HG02798 (cell line): ENCODE measurements around the gene NTPCR.
"Not testable (repeated sequence)": the region's sequence is repeated elsewhere in the genome, so short reads cannot be mapped to it uniquely, and the experiment has no call there.

Experiments used
- ATAC-seq: cut with Tn5 transposase; IDR thresholded peaks from one replicate; pipeline ENCODE4 v1.9.1; 2021; ENCODE audit warnings: mild to moderate bottlenecking; ENCODE audit not compliant: unreplicated experiment, poor library complexity

The NTPCR gene, protein sequence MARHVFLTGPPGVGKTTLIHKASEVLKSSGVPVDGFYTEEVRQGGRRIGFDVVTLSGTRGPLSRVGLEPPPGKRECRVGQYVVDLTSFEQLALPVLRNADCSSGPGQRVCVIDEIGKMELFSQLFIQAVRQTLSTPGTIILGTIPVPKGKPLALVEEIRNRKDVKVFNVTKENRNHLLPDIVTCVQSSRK

DNA sequence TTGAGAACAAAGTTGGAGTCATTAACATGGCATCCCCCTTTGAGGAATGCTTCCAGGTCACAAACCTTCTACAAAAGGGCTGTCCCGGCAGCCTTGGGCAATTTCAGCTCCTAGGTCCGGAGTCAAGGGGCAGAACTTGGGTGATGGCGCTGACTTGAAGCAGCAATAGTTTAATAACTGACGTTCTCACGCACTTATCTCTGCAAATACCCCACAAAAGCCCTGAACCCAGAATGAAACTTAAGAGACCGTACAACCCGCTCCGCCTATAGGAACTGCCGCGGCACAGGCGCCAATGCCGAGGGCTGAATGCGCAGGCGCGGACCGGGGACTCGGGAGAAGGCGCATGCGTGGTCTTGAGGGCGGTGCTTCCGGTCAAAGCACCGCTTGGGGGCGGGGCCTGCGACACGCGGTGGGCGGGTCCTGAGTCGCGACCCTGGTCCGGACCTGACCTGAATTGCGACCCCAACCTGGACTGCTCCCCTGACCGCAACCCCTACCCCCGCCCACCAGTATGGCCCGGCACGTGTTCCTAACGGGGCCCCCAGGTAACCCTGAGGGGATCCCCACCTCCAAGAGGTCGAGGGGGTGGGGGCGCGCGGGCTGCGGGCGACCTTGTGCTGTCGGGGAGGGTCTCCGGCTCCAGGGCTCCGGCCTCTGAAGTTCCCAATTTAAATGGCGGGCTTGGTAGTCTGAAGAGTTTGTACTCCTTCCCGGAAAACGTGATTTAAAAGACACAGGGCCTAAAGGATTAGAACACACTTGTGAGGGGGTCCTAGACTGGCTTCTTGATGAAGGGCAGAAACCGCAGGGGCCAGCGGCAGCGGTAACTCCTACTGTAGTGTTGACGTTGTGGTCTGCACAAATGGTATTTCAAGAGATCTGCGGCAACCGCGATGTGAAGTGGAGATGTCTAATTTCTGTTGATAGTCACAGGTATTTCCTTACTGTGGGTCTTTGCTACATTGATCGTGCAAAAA, at the start of gene NTPCR:
NTPCR (plus strand) TSS at position 415 of the 980 bp plus-strand sequence; CDS start at position 515, 100 bp downstream.
- ATAC-seq = peak; percentile 91

DNA sequence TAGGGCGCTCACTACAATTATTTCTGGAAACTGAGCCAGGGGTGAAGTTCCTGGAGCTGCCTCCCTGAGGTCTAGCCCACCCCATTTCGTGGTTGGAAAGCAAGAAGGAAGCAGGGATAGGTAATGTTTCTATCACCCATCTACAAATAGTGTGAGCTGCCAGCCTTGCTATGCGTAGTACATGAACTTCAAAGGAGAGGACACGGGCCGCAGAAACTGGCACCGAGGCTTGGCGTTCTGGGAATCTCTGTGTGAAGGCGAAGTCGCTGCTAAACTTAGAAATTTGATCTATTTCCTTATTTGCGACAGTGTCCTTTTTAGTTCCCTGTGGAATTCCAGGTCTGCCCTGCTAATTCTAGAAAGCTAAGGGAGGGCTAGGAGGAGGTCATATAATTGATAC, 49.6 kb upstream of the NTPCR start:
- no peak for ATAC-seq

DNA sequence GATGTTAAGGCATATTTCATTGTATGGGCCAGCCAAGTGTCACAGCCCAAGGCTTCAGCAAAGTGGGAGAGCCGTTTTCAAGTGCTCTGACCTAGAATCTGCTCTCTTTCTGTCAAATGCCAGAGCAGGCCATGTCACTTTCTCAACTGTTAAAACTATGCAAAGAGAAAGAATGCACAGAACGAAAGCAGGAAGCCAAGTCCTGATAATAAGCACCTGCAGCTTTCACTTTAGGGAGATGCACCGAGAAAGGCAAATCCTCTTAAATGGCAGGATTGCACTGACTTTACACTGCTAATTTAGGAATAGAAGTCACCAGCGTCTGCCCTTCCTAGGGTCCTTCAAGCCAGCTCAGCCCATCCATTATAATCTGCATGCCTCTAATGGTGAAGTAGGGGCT, 49.2 kb upstream of the NTPCR start:
- ATAC-seq = no peak

DNA sequence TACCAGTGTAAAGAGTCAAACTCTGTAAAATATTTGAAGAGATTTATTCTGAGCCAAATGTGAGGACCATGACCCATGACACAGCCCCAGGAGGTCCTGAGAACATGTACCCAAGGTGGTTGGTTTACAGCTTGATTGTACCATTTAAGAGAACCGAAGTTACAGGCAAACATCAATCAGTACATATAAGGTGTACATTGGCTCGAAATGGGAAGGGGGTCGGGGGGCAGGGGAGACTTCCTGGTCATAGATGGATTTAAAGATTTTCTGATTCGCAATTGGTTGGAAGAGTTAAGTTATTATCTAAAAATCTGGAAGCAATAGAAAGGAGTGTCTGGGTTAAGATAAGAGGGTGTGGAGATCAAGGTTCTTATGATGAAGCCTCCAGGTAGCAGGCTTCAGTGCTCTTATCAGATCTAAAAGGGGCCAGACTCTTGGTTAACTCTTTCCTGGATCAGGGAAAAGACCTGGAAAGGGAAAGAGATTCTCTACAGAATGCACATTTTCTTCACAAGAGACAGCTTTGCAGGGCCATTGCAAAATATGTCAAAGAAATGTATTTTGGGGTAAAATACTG, 47.5 kb upstream of the NTPCR start:
- no peak for ATAC-seq

DNA sequence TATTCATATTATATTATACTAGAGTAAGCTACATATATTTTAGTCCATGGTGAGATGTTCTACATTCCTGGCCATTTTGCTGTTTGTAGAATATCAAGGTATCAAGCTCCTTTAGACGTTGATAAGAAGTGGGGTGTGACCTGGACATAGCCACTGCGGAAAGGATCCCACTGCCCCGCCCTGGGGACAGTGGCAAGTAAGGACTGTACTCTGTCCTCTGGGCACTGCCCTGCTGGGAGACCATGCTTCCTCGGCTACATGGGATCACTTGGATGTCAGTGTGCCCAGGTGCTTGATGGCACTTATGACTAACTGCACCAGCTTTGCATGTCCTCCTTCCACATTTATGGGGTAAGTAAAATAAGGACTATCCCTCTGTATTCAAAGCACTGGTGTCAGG, 46.3 kb upstream of the NTPCR start:
- ATAC-seq = no peak

DNA sequence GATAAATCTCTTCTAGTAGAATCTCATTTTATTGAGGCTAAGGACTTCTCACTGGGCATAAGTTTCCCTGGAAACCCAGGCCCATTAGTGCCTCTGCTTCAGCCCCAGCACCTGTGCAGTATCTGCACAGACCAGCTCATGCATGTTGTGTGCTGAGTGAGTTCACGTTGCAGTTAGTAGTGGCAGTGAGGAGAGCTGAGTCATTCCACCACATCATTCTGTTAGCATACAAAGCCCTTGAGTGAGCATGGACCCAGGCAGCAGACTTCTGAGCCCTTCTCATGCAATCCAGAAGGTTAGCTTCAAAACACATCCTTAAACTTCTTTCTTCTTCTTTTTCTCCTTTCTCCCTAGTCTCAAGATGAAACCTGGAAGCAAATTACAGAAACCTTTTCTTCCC, 45.8 kb upstream of the NTPCR start:
- no peak for ATAC-seq

DNA sequence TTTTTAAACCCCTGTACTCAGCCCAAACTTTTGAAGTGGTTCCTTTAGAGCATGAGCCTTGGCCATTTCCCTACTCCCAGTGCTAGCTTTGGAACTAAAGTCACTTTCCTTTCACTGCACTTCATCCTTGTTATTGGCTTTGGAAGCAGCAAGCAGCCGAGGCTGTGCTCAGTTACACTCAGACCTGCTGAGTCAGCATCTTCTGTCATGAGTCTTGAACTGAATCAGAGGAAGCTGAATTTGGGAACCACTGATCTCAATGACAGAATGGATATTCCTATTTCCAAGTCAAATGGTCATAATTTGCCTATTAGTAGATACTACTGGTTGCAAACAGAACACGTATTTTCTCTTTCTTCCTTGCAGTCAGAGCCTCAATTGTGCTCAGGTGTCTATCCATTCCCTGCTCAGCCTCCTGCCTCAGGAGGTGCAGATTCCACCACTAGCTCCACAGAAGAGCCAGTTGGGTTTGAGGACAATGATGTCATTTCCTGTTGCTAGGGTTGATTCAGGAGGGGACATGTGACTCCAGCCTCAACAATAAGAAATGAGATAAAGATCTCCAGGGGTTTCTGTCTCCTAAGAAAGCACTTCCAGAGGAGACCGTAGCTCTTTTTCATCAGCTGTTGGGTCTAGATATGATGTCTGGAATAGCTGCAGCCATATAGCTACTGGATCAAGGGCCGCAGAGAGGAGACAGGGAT, 44.9 kb upstream of the NTPCR start:
- no peak for ATAC-seq

DNA sequence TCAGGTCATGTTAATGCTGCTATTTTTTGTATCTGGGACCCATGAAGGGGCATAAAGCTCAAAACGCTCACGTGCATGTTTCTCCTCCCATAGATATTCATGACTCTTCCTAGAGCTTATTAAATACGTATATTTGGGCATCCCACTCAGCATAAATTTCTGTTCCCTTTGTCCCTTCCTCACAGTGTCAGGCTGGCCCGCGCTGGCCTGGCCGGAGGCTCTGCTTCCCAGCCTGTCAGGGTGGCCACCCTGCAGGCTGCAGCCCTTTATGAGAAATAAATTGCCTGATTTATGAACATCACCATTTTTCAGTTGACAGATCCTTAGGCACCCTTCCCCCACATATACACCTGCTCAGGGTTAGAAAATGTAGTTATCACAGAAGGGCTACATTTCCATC, 44.0 kb upstream of the NTPCR start:
- ATAC-seq = no peak

DNA sequence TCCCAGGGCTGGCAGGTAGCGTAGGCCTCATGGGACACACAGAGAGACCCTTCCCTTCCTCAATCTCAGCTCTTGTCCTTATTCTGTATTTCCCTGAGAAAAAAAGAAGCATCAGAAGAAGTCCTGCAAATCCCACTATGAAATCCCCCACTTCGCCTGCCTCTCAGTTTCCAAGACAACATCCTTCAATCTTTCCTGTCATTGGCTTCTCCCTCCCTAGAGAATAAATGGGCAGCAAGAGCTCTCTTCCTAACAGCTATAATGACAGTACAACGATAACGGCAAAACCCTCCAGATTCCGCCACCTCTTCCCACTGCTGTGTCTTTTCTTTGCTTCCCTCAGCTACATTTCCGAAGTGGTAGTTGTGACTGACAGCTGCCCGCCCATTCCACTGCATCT, 41.6 kb upstream of the NTPCR start:
- no peak for ATAC-seq

DNA sequence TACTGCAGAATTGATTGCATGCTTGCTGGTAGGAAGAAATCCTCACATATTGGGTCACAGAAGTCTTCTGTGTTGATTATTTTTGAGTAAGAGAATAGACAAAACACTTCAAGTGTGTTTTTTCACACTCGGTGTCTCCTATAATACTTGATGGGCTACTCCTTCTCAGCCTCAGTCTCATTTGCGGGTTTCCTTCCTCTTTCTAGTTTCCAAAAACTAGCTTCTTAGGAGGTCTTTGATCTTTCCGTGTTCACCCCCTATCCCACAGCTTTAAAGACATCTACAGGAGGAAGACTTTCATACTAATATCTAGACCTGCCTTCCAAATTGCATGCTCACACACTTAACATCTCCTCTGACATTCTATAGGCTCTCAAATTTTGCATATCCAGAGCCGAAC, 40.7 kb upstream of the NTPCR start:
- ATAC-seq = no peak

DNA sequence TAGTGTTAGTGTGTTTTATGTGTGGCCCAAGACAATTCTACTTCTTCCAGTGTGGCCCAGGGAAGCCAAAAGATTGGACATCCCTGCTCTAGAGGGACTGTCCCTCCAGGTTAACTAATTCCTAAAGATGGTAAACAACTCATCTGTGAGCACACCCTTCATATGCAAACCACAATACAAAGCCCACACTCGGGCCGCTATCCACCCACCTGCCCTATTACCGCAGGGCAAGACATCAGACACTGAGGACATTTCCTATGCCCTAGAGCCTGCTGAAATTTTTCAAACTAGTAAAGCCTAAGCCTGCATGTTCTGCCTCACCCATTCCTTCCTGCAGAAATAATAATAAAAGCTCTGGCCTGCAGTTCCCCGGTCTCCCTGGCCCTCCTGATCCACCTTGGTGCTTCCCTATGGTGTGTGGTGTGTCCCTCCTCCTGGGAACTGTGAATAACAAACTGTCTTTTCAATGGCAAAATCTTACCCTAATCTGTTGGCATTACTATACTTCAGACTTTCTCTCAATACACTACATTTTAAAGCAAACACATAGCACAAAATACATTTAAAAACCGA, 39.3 kb upstream of the NTPCR start:
- no peak for ATAC-seq

DNA sequence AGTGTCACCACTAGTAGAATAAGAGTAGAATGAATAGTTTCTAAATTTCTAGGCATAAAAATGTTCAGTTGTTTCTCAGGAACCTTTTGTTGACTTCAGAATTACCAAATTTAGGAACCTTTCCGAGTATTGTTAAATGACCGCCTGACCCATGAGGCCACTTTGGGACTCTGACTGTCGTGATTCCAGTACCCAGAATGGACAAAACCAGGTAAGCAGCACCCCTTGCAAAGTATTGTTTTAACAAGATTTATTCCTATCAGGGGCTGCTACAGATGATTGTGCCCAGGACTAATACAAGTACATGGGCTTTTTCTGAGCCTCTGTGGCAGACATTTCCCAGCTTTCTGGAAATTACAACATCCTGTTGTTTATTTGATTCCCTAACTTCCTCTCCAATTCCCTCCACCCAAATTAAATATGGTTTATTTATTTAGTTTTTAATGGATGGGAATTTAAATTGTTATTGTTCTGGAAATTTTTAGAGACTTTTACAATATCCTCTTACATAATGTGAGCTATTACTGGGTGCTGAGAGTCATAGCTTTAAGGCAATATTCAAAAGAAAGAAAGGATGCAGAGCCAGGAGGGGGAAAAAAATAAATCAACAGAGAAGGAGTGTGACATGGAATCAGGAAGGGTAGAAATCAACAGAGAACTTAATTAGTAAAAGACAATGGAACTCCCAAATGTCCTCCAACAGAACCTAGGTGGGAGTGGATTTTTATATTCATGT, 37.4 kb upstream of the NTPCR start:
- no peak for ATAC-seq

DNA sequence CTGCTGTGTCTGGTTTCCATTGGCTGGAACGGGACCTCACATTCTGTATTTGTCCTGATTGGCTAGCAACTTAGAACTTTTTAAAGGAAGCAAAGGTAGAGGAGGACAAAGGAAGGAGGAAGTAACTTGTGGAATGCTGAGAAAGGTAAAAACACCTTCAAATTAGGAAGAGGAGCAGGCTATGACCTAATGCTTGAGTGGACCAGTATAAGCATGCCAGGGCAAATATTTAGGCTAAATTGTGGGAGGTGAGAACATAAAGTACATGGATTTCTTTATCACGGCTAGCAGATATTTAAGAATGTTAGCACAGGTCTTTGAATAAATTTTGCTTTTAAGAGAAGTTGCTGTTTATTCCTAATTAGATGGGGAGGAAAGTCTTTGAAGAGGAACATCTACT, 36.1 kb upstream of the NTPCR start:
- ATAC-seq = not testable (repeated sequence)

DNA sequence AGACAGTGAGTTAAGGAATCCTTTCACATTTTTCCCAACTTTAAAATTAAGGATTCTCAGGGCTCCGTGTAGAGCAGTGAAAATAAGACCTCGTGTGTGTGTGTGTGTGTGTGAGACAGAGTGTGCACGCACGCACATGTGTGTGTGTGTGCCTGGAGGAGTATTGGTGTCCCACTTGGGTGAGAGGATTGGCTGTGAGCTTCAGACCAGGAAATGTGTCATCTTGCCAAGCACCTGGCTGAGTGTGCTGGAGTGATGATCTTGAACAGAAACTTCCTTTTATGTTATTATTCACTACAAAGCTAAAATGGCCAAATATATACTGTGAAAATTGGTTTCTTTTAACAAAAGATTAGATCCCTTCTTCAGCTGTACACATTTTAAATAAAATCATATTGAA, 35.2 kb upstream of the NTPCR start:
- ATAC-seq = no peak

DNA sequence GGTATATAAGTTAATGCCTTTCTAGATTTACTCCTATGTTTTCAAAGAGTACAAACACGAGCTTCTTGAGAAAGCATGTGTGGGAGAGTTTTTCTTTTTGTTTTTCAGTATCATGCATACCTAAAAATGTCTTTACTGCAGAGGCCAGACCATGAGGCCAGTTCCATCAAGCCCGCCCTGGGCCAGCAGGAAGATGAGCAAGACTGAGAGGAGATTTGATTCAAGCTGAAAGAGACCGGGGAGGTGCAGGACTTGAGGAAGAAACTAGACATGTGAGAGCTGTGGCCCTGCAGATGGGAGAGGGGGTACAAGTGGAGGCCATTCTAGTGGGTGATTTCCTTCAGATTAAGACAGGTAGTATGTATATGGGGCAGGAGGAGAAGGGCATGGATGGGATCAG, 33.4 kb upstream of the NTPCR start:
- ATAC-seq = peak; percentile 63

DNA sequence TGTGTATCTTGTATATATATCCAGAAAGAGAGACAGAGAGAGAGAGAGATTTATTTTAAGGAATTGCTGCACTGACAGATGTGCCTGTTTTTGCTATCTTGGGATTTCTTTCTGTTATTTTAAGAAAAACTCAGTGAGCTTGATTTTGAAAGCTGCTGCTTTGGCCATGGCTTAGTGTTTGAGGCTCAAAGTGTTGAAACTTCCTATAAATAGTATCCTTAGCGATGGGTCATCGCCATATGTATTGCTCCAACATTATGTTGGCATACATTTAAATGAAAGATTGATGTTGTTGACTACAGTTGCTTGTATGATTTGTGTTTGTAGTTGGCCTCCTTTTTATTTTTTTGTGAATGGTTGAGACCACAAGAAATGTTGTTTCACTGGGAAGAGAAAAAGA, 29.0 kb upstream of the NTPCR start:
- ATAC-seq = no peak

DNA sequence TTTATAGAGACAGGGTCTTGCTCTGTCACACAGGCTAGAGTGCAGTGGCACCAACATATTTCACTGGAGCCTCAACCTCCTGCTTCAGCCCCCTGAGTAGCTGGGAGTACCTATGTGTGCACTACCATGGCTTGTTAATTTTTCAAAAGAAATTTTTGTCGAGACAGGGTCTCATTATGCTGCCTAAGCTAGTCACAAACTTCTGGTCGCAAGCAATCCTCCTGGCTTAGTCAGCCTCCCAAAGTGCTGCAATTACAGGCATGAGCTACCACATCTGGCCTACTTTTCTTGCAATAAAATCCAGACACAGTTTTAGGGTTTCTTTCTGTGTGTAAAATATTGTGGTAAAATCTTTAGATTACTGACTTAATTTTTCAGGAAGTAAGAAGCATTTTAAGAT, 27.9 kb upstream of the NTPCR start:
- no peak for ATAC-seq

DNA sequence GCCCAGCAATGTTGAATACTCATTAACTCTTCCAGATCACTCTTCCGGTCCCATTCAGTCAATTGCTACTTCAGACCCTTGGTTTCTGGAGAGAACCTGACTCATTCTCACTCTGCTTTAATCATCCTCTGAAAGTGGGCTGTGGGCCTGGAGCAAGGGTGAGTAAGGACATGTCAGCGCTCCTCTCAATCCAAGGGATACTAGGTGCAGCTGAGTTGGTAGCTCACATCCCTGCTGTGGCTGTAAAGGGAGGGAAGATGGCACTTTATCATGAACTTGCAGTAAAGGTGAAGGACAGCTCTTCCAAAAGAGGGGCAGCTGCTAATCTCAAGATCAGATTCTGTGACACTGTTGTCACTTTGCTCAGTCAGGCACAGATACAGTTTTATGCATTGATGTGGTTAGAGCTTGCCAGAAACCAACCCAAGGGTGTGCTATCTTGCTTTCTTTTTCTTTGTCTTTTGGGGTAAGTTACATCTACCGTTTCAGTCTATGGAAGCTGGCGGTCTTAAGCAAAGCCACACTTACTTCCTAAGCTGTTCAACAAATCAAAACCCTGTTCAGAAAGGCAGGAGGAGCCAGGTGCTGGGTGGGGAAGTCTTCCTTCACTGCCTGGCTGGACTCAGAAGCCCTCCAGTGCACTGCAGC, 26.5 kb upstream of the NTPCR start:
- peak; percentile 83 for ATAC-seq

DNA sequence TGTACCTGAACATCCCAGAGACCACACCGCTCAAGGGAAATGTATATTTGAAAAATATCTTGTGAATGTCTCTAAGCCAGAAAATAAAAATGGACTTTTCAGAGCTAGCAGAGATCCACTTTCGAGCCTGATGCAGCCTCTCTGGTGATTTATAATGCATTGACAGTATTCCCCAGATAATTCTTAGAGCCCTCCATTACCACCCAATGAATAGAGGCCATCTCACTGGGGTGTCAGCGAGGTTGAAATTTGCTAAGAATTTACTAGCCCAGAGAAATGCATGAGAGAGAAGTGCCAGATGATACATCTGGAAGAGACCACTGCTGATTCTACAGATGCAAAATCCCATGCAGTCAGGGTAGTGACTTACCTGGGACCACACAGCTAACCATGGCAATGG, 25.5 kb upstream of the NTPCR start:
- ATAC-seq = no peak
